NCI-H2196 treated with DMSO at 0.1 percent for 48 hours (cell line): Measurements from ENCODE around the gene ZNF316.

ENCODE experiments used
- DNase-seq: peaks from one replicate; lab custom pipeline; 2025; ENCODE audit not compliant: unreplicated experiment; lab: John Stamatoyannopoulos, UW

ZNF316 gene

DNA sequence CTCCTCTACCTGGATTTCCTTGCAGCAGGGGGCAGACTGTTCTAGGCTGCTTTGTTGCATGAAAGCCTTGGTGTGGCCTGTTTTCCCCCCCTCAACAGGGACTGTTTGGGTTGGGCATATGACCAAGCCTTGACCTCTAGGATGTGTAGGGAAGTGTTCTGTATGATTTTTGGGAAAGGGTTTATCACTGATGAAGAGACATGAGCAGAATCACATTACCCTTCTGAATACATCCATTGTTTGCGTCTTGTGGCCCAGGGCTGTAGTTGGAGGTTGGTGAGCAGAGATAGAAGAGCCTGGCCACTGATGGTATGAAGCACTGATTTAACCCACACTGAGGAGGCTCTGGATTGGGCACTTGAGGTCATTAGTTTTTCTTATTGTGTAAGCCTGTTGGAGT, 43.0 kb downstream of the ZNF316 start:
- DNase-seq: no peak

DNA sequence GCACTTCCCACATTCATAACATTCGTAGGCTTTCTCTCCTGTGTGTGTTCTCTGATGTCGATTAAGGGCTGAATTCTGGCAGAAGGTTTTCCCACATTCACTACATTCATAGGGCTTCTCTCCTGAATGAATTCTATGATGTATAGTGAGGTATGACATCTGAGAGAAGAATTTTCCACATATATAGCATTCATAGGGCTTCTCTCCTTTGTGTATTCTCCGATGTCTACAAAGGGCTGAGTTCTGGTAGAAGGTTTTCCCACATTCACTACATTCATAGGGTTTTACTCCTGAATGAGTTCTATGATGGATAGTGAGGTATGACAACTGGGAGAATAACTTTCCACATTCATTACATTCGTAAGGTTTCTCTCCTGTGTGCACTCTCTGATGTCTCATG, 54.0 kb downstream of the ZNF316 start:
- DNase-seq: no peak

DNA sequence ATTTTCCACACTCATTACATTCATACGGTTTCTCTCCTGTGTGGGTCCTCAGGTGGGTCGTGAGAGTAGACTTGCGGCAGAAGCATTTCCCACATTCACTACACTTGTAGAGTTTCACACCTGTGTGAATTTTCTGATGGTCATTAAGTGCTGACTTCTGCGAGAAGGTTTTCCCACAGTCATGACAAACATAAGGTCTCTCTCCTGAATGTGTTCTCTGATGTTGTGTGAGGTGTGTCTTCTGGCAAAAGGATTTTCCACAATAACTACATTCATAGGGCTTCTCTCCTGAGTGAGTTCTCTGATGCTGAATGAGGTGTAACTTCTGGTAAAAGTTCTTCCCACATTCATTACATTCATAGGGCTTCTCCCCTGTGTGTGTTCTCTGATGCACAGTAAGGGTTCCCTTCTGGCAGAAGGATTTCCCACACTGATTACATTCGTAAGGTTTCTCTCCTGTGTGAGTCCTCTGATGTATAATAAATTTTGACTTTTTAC, 54.5 kb downstream of the ZNF316 start:
- DNase-seq: no peak

DNA sequence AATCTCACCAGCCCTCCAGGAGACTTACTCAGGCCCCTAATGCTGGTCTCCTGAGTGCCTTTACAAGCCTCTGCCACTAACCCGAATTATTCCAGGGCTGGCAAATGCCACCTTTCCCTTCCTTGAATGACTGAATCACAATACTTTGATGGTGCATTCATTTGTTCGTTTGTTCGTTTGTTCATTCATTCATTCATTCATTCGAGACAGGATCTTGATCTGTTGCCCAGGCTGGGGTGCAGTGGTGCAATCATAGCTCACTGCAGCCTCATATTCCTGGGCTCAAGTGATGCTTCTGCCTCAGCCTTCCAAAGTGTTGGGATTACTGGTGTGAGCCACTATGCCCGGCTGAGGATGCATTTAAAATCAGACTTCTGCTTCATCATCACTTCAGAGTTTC, 63.7 kb downstream of the ZNF316 start:
- no peak for DNase-seq

DNA sequence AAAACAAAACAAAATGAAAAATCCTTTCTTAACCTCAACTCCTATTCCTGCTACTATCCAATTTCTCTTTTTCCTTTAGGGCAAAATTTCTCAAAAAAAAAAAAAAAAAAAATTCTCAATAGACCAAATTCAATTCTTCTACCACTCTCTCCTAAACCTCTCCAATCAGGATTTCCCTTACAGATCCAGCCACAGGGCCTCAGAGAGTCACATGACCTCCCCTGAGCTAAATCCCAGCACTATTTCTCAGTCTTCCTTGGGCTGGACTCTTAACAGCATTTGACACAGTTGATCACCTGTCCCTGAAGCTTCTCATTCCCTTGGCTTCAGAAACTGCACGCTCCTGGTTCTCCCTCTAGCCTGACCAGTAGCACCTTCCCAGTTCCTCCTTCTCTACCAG, 64.7 kb downstream of the ZNF316 start:
- no peak for DNase-seq
